GM13976 (cell line): Measurements from ENCODE around the gene SUV39H1.

Experiments used
- DNase-seq: peaks from one replicate; pipeline ENCODE4 v3.0.0; 2012; ENCODE audit warnings: low spot score
- in situ Hi-C: fragments of 300-500 bp; cut with MboI; formaldehyde crosslinking; loops from one replicate; pipeline ENCODE4 v1.12.0; 2022; ENCODE audit warnings: low sequenced_read_pairs, mixed read lengths, inconsistent platforms; ENCODE audit not compliant: unreplicated experiment
- TF ChIP-seq, protein P1 (sequence below): IDR thresholded peaks from 2 replicates; pipeline ENCODE4 v1.5.1; 2012; ENCODE audit warnings: borderline replicate concordance, mild to moderate bottlenecking; ENCODE audit not compliant: insufficient read depth; ENCODE audit errors: extremely low read depth, missing control alignments, control extremely low read depth

SUV39H1 gene

DNA sequence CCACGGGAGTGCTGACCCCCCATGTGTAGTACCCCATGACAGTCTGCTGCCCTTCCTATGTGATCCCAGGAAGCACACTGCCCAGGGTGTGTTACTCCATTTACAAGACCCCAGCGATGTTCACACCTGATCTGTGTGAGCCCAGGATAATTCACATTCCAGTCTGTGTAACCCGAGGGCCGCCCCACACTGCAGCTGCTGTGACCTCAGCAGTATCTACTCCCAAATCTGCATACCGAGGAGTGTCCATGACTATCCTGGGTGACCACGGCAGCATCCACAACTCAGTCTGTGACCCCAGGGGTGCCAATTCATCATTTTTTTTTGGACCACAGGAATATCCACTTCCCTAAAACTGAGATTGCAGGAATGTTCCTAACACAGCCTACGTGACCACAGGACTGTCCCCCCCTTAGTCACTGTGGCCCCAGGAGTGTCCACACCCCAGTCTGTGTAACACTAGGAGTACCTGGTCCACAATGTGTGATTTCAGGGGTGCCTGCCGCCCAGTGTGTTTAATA is 57.2 kb downstream of the SUV39H1 start:
- TF ChIP-seq, protein P1, sequence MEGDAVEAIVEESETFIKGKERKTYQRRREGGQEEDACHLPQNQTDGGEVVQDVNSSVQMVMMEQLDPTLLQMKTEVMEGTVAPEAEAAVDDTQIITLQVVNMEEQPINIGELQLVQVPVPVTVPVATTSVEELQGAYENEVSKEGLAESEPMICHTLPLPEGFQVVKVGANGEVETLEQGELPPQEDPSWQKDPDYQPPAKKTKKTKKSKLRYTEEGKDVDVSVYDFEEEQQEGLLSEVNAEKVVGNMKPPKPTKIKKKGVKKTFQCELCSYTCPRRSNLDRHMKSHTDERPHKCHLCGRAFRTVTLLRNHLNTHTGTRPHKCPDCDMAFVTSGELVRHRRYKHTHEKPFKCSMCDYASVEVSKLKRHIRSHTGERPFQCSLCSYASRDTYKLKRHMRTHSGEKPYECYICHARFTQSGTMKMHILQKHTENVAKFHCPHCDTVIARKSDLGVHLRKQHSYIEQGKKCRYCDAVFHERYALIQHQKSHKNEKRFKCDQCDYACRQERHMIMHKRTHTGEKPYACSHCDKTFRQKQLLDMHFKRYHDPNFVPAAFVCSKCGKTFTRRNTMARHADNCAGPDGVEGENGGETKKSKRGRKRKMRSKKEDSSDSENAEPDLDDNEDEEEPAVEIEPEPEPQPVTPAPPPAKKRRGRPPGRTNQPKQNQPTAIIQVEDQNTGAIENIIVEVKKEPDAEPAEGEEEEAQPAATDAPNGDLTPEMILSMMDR: no peak
- in situ Hi-C loops: no loop called here

DNA sequence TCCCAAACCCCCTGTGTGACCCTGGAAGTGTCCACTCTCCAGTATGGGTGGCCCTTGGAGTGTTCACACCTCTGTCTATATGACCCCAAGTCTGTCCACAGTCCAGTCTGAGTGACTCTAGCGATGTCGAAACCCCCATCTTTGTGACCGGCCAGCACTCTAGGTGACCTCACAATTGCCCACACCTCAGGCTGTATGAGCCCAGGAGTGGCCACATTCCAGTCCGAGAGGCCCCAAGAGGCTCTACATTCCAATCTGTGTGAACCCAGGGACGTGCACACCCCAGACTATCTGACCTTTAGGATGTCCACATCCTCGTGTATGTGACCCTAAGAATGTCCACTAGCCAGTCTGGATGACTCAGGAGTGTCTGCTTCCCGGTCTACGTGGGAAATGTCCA is 57.7 kb downstream of the SUV39H1 start:
- in situ Hi-C loops: no loop called here
- TF ChIP-seq, protein P1: no peak
- DNase-seq: no peak

More for the DNA sequence above, 57.2 kb downstream of the SUV39H1 start:
- DNase-seq: no peak
